Coronary artery (tissue), 2 donors: ENCODE data around the gene DIP2A.

ENCODE experiments used
- DNase-seq: peaks from one replicate; pipeline ENCODE4 v3.0.0-alpha.2; 2017; ENCODE audit warnings: low spot score
- H3K27ac ChIP-seq, 2 donors: fragments of 200-600 bp; sonication (generic); one replicate each; pipeline ENCODE4 v1.5.1; 2016 to 2019
- H3K4me3 ChIP-seq: fragments of 200-600 bp; sonication (generic); 2 replicates; pipeline ENCODE4 v1.5.1; 2016; ENCODE audit warnings: mild to moderate bottlenecking, moderate library complexity
- CTCF ChIP-seq: fragments of 200-600 bp; sonication (generic); IDR thresholded peaks from one replicate; pipeline ENCODE4 v1.5.1; 2019; ENCODE audit warnings: antibody characterized with exemption

Gene DIP2A

GRCh38 chr21:46605767-46606426 lies 147.2 kb downstream of the DIP2A start:
- Histone ChIP-seq H3K4me3 (no peak overlapping the region), H3K27ac (peak overlapping the region in 1 of 2 donors; percentile 44)
- DNase-seq = no peak
- TF ChIP-seq CTCF = no peak

DNA sequence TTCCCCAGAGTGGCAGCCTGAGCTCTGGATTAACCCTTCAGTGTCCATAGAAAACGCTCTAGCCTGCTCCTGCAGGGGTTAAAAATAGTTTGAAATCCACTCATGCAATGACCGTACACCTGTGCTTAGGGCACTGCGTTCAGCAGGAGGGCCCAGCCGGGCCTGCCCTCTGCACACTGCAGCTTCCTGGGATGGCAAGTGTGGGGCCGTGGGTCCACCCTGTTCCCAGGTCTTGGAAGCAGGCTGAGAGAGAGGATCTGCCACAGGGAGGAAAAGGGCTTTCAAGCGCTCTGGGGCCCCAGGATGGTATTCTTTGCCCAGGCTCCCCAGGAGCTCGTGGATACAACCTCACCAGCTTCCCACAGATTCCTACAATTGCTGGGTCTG lies 147.7 kb downstream of the DIP2A start:
- no peak for TF ChIP-seq CTCF
- Histone ChIP-seq H3K4me3 (no peak overlapping the region), H3K27ac (peak overlapping the region in 1 of 2 donors; percentile 44)
- no peak for DNase-seq

GRCh38 chr21:46607636-46608035 lies 148.9 kb downstream of the DIP2A start:
- no peak for TF ChIP-seq CTCF
- H3K4me3 ChIP-seq = no peak overlapping the region
- no peak for DNase-seq
- no peak overlapping the region for H3K27ac ChIP-seq

GRCh38 chr21:46608672-46609111 lies 150.0 kb downstream of the DIP2A start:
- no peak for DNase-seq
- no peak overlapping the region for H3K27ac ChIP-seq
- no peak for TF ChIP-seq CTCF

DNA sequence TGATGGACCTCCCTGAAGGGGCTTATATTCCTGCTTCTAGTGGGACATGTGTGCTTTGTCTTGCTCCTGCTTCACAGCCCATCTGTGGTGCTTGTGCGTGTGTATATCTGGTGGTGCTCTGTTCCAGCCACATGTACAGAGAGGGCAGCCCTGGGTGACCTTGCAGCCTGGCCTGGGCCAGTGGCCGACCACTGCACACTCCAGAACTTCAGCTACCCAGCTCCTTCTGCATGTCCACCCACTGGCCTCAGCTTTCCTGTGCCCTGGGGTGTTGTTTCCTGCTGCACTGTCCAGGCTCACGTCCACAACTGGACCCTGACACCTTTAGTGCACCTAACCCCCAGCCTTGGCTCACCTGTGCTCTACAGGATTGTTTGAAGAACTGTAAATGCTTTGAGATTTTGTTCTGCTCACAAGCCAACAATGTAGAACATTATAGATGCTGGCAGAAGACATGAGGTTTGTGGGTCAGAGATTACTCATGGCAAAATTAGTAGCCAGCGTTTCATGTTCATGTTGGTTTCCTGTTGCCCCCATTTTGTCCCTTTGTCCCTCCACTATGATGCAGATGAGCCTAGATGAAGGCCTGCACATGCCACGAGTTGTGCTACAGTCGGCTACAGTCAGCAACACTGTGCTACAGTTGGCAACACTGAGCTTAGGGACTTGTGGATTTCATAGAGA lies 151.5 kb downstream of the DIP2A start:
- Histone ChIP-seq H3K4me3 (no peak overlapping the region), H3K27ac (no peak overlapping the region)
- TF ChIP-seq CTCF = no peak
- no peak for DNase-seq

More at GRCh38 chr21:46608672-46609111, 150.0 kb downstream of the DIP2A start:
- H3K4me3 ChIP-seq = no peak overlapping the region

DNA sequence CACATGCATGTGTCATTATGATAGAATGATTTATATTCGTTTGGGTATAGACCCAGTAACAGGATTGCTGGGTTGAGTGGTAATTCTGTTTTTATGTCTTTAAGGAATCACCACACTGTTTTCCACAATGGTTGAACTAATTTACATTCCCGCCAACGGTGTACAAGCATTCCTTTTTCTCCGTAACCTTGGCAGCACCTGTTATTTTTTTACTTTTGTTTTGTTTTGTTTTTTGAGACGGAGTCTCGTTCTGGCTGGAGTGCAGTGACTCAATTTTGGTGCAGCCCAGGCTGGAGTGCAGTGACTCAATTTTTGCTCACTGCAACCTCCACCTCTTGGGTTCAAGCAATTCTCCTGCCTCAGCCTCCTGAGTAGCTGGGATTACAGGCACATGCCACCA lies 154.7 kb downstream of the DIP2A start:
- Histone ChIP-seq H3K27ac (no peak overlapping the region), H3K4me3 (no peak overlapping the region)
- no peak for DNase-seq
- TF ChIP-seq CTCF = no peak

GRCh38 chr21:46616050-46616449 lies 157.4 kb downstream of the DIP2A start:
- no peak for DNase-seq
- Histone ChIP-seq H3K4me3 (no peak overlapping the region), H3K27ac (no peak overlapping the region)
- TF ChIP-seq CTCF = no peak
